Stimulated activated CD4-positive, alpha-beta T cell treated with anti-CD3 and anti-CD28 coated beads, Interleukin-2, amount 100 ng/mL, for 24 hours (primary cell): ENCODE results near the gene MB21D2.
"Not testable (repeated sequence)": the region's sequence is repeated elsewhere in the genome, so short reads cannot be mapped to it uniquely, and the experiment has no call there.

ENCODE experiments used
- DNase-seq, 2 donors: peaks; one replicate each; pipeline ENCODE4 v3.0.0-alpha.2; 2020

The MB21D2 gene

GRCh38 chr3:192917404-192918274, at the start of gene MB21D2:
Gene MB21D2, minus strand, starts transcription at chr3:192917856. Its CDS starts 16 bp downstream, at chr3:192917840.
- peak; percentile 56 to 59 for DNase-seq

GRCh38 chr3:192964959-192965719, 47.5 kb upstream of the MB21D2 start:
- DNase-seq: not testable (repeated sequence)

- no peak for DNase-seq
Measured at GRCh38 chr3:192959773-192960172, 42.1 kb upstream of the MB21D2 start.

- no peak for DNase-seq
Measured at GRCh38 chr3:192958219-192958872, 40.7 kb upstream of the MB21D2 start.

GRCh38 chr3:192957441-192958021, 39.9 kb upstream of the MB21D2 start:
- DNase-seq: peak in 1 of 2 donors; percentile 10

- DNase-seq: no peak
Measured at GRCh38 chr3:192953926-192954325, 36.3 kb upstream of the MB21D2 start.

GRCh38 chr3:192947421-192947820, 29.8 kb upstream of the MB21D2 start:
- DNase-seq: no peak

- no peak for DNase-seq
Measured at GRCh38 chr3:192943393-192943792, 25.7 kb upstream of the MB21D2 start.

GRCh38 chr3:192942625-192943024, 25.0 kb upstream of the MB21D2 start:
- no peak for DNase-seq

- no peak for DNase-seq
Measured at GRCh38 chr3:192940129-192940528, 22.5 kb upstream of the MB21D2 start.

- no peak for DNase-seq
Measured at GRCh38 chr3:192935441-192935840, 17.8 kb upstream of the MB21D2 start.

- DNase-seq: no peak
Measured at GRCh38 chr3:192933779-192934460, 16.3 kb upstream of the MB21D2 start.

GRCh38 chr3:192933259-192933658, 15.6 kb upstream of the MB21D2 start:
- DNase-seq: no peak

GRCh38 chr3:192931825-192932224, 14.2 kb upstream of the MB21D2 start:
- no peak for DNase-seq

- no peak for DNase-seq
Measured at GRCh38 chr3:192930577-192930976, 12.9 kb upstream of the MB21D2 start.

GRCh38 chr3:192929755-192930547, 12.3 kb upstream of the MB21D2 start:
- DNase-seq: no peak

- no peak for DNase-seq
Measured at GRCh38 chr3:192929146-192929545, 11.5 kb upstream of the MB21D2 start.

GRCh38 chr3:192928720-192929119, 11.1 kb upstream of the MB21D2 start:
- no peak for DNase-seq

- DNase-seq: no peak
Measured at GRCh38 chr3:192928016-192928415, 10.4 kb upstream of the MB21D2 start.

GRCh38 chr3:192927016-192927415, 9.4 kb upstream of the MB21D2 start:
- no peak for DNase-seq

- no peak for DNase-seq
Measured at GRCh38 chr3:192923731-192924130, 6.1 kb upstream of the MB21D2 start.

- no peak for DNase-seq
Measured at GRCh38 chr3:192921793-192922192, 4.1 kb upstream of the MB21D2 start.
